GM21423 (cell line): Measurements from ENCODE around the gene BMF.
A peak's percentile ranks its signal among the peaks of the same experiment; 100 is the strongest.
"Not testable (repeated sequence)": the region's sequence is repeated elsewhere in the genome, so short reads cannot be mapped to it uniquely, and the experiment has no call there.

Experiments
- ATAC-seq: cut with Tn5 transposase; IDR thresholded peaks from one replicate; pipeline ENCODE4 v1.9.1; 2021; ENCODE audit warnings: mild to moderate bottlenecking, moderate library complexity; ENCODE audit not compliant: unreplicated experiment

The BMF gene

GRCh38 chr15:40128766-40129660 lies 20.3 kb upstream of the BMF start:
- no peak for ATAC-seq

GRCh38 chr15:40125950-40126349 lies 17.3 kb upstream of the BMF start:
- no peak for ATAC-seq

GRCh38 chr15:40124807-40125285 lies 16.2 kb upstream of the BMF start:
- ATAC-seq = not testable (repeated sequence)

- not testable (repeated sequence) for ATAC-seq
Observed at GRCh38 chr15:40124333-40124732, 15.7 kb upstream of the BMF start.

- ATAC-seq = not testable (repeated sequence)
Observed at GRCh38 chr15:40123863-40124262, 15.2 kb upstream of the BMF start.

GRCh38 chr15:40122989-40123388 lies 14.3 kb upstream of the BMF start:
- ATAC-seq = not testable (repeated sequence)

- no peak for ATAC-seq
Observed at GRCh38 chr15:40121911-40122638, 13.4 kb upstream of the BMF start.

GRCh38 chr15:40118473-40118872 lies 9.8 kb upstream of the BMF start:
- ATAC-seq = no peak

- peak; percentile 90 for ATAC-seq
Observed at GRCh38 chr15:40115670-40116093, 7.0 kb upstream of the BMF start.

- ATAC-seq = not testable (repeated sequence)
Observed at GRCh38 chr15:40115106-40115505, 6.4 kb upstream of the BMF start.

GRCh38 chr15:40114218-40114617 lies 5.5 kb upstream of the BMF start:
- ATAC-seq = no peak

GRCh38 chr15:40112789-40113188 lies 4.1 kb upstream of the BMF start:
- no peak for ATAC-seq

- ATAC-seq = no peak
Observed at GRCh38 chr15:40111888-40112287, 3.2 kb upstream of the BMF start.

GRCh38 chr15:40110866-40111550 lies 2.3 kb upstream of the BMF start:
- no peak for ATAC-seq

GRCh38 chr15:40108061-40108854 lies 421 bp downstream of the BMF start:
- ATAC-seq = peak; percentile 2

- peak; percentile 33 for ATAC-seq
Observed at GRCh38 chr15:40106203-40107161, 2.2 kb downstream of the BMF start.

GRCh38 chr15:40105517-40106202 lies 3.0 kb downstream of the BMF start:
- no peak for ATAC-seq

GRCh38 chr15:40104865-40105516 lies 3.7 kb downstream of the BMF start:
- ATAC-seq = no peak
